HG02678 (cell line): Measurements from ENCODE around the gene PCGF2.

ENCODE experiments used
- ATAC-seq: cut with Tn5 transposase; IDR thresholded peaks from one replicate; pipeline ENCODE4 v1.9.1; 2021; ENCODE audit warnings: mild to moderate bottlenecking, moderate library complexity; ENCODE audit not compliant: unreplicated experiment

Gene PCGF2

DNA sequence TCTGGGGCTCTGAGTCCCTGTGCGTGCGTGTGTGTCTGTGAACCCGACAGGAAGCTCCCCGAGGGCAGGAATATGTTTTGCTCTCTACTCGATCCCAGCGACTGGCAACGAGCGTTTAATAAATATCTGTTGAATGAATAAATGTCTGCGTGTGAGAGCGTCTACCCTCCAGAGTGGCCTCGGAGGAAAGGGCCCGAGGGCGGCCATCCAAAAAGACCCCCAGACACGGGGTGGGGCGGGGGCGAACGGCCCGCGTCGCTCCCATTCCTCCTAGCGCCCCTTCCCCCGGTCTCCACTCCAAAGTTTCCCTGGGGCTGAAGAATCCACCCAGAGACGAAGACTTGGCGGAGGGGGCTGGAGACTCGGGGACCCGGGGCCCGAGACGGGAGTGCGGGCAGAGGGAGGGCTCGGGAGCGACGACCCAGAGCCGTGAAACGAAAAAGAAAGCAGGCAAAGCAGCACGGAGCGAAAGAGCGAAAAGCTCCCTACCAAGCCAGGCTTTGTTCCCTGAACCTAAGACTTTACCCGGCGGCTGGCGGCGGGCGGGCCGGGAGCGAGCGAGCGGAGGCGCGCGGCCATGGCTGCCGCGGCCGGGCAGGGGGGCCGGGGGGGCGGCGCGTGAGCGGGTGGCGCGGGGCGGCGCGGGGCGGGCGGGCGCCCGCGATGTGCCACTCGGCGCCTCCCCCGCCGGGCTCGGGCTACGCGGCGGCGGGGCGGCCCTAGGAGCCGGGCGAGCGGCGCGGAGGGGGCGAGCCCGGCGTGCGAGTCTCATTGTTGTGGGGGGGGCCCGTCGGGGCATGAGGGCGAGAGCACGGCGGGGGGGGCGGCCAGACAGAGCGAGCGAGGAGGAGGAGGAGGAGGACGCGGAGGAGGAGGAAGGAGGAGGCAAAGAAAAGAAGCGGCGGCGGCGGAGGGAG is 43.3 kb downstream of the PCGF2 start, which contains the start of gene MLLT6:
Gene MLLT6 (plus strand): TSS at position 668 of the 917 bp plus-strand sequence. CDS start 360 bp downstream, outside the sequence.
- no peak for ATAC-seq

DNA sequence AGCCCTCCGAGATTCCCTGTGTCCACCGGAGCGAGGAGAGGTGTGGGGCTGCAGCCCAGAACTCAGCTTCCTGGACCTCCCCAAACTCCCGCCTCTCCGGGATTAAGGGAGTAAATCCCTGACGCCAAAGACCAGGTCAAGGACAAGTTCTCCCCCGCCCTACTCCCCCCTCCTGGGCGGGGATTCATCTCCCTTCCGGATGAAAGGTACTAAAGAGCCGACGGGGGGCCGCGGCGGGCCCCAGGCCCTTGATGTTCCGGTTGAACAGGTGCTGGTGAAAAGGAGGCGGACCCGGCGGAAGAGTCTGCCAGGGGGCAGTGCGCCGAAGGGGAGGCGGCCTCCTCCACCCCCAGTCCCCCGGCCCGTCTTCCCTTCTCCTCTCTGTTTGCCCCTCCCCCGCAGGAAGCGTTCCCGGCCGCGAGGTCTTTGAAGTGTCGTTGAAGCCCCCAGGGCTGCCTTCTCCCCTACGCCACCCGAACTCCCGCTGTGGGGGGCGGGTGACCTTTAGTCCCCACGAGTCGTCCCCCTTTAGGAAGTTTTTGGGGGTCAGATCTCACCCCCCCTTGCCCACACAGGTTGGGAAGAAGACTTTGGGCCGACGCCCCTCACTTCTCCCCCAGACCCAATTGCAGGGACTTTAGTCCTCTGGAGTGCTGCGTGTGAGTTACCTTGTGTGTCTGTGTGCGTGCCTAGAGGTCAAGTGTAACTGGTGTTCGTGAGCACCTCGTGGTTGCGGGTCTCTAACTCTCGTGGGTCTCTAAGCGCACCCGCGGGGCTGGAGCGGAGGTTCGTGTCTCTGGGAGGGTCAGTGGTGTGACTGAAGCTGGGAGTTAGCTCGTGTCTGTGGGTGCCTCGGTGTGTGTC is 44.2 kb downstream of the PCGF2 start:
- peak; percentile 25 for ATAC-seq

DNA sequence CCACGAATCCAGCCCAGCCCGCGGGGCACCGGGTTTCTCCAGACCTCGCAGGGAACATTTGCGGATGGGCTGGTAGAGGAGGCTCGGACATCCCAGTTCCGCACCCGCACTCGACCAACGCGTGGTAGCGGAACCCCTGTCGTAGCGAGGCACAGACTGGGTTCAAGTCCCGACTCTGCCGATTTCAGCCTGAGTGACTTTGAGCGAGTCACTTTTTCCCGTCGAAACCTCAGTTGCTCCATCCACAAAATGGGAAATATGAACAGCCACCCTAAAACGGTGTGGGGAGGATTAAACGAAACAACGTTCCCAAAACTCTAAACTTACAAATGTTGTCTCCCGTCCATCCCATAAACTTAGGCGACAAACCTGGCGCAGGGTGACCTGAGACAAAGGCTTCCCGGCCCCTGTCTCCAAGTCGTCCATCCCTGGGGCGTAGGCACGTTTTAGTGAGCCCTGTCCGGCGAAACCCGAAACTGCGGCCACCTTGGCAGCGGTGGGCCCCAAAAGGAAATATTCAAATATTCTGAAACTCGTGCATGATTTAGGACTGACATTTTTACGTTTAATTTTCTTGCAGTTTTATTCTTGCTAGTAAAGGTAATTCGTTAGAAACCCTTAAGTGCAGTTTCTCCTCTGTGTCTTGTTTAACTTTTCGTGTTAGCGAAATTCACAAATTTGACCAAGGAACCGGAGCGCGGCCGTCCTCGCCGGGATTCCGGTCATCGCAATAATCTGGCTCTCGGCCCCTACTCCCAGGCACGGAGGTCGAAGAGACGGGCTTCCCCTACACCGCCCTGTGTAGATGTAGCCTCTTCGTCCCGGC is 45.0 kb downstream of the PCGF2 start:
- ATAC-seq, result peak; percentile 4

DNA sequence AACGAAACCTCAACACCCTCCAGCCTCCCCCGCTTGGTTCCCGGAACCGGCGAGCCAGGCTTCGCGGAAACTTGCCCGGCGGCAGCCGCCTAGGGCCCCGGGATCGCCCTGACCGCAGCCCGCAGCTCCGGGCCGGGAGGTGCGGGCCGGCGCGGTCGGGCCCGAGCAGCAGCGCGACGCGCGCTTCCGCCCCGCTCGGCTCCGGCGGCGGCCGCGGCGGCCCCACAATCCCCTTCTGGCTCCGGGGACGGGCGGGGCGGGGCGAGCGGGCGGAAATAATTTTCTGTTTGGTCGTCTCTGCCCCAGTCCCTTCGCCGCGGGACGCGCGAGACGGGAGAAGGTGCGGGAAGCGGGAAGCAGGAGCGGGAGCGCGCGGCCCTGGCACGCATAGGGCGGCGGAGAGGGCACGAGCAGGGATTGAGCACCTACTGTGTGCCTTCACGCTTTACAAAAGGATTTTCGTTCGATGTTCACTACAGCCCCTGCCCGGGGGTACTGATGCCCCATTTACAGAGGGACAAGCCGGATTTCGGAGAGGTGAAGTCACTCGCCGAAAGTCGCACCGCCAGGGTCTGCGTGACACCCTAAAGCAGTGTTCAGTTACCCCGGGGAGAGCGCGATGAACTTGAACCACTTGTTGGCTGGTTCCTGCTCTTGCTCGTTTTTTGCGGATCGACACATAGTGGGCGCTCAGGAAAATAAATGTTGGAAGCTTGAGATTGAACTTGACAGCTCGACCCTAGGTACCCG is 45.8 kb downstream of the PCGF2 start:
- ATAC-seq, result peak; percentile 40

DNA sequence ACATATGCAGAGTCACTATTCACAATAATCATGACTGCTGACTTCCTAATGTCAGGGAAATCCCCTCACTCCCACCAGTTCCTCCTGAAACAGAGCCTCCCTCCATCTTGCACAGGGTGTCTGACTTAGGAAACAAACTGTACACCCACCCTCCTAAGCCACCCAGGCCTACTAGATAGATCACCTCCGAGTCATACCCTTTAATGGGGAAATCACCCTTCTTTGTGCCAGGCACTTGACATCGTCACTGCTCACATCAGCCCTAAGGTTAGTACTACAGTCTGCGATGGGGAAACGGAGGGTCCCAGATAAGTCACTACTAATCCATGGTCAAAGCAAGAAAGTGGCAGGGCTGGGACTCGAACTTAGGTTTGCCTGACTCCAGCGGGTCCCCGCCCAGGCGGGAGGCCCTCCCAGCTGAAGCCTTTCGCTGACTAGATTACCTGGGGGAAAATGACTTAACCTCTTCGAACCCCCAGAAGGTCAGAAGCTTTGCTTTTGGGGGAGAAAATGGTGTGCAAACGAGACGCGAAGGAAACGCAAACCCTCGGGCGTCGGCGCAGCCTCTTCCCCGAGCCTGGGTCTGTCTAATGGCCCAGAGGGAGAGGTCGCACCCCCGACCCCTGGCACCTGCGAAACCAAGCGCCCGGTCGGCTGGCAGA is 46.5 kb downstream of the PCGF2 start:
- peak; percentile 28 for ATAC-seq

DNA sequence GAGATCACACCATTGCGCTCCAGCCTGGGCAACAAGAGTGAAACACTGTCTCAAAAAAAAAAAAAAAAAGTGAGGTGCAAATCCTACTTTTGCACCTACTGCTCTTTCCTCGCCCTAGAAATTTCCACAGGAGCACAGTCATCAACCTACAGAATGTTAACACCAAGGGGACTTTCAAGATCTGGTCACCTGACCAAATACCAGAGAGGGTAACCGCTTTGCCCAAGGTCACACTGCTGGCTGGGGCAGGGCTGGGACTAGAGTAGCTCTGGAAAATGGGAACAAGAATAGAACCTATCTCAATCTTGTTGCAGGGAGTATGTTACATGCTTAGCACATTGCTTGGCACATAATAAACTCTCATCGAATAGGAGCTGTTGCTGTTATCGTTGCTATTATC is 49.4 kb downstream of the PCGF2 start:
- ATAC-seq, result no peak

DNA sequence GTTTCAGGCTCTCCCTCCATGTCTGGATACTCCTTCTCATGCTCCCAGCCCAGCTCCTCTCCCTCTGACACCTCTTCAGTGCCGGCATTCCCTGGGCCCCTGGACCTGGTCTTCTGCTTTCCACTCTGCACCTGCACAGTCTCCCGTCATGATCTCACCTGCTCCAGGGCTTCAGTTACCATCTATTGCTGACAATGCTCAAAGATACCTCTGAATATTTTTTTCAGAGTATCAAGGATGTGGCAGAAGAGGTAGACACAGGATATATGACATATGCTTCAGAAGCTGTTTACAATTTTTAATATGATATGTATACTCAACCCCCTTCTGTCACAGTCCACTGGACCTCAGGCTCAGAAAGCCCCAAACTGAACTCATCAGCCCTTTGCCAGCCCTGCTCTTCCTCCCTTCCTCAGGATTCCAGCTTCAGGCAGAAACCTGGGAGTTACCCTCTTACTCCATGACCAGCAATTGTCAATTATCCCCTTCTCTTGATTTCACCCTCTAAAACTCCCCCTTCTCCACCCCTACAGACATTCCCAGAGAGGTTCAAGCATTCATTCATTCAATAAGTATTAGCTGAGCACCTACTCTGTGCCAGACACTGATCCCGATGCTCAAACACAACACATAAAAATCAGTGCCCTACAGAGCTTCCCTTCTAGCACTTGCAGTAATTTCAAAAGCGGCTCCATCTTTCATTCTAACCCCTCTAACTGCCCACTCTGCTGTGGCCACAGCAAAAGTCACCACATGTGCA is 50.9 kb downstream of the PCGF2 start:
- no peak for ATAC-seq

DNA sequence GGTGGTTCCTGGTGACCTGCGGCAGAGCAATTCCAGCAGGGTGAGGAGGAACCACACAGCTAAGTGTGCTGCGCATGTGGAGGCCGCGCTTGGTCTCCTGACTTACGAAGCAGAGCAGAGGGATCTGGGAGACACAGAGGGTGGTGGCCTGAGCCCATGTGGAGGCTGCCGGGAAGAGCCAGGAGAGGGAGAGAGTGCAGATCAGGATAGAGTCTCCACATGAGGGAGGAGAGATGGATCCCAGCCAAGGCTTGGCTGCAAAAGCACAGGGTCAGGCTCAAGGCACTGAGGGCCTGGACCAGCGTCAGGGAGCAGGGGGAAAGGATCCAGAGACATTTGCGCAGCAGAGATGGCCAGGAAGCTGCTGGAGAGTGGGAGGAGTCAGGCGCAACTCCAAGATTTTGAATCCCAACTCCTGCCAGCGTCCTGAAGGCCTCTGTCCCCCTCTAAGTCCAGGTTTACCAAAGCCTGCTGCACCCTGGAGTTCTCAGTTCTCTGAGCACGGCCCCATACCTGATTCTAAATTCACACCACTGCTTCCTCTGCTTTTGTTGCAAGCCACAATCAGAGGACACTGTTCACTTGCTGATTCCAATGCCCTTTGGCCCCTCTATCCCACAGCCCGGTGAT is 54.3 kb downstream of the PCGF2 start:
- ATAC-seq, result no peak

DNA sequence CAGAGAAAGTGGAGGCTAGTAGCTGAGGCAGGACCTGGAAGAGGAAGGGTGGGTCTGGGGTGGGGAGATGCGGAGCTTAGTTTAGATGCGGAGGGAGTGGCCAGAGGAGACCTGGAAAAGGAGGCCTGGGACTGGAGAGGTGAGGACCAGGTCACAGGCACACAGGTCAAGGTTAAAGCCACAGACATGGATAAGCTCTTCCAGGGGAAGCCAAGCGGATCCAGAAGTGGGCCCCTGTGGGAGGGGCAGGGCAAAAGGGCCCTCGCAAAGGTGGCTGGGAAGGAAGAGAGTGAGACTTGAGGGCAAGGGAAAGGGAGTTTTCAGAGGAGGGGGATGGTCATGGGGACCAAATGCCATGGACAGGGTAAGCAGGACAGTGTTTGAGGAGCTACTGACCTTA is 57.0 kb downstream of the PCGF2 start:
- ATAC-seq, result no peak

DNA sequence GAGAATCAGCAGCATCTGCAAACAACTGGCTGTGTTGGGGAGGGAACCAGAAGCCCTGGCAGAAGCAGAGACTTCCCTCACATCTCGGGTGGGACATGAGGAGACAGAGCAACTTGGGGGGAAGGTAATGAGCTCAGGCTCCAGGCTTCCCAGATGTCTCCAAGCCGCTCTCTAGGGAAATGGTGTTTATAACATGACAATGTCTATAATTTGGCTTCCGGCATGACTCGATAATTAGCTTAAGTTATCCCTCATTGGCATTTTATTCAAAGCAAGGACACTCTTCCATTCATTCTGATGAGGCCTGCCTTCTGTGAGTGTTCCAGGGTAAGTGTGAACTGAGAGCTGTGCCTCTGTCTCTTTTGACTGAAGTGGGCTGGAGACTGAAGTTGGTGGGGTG is 57.8 kb downstream of the PCGF2 start:
- no peak for ATAC-seq

DNA sequence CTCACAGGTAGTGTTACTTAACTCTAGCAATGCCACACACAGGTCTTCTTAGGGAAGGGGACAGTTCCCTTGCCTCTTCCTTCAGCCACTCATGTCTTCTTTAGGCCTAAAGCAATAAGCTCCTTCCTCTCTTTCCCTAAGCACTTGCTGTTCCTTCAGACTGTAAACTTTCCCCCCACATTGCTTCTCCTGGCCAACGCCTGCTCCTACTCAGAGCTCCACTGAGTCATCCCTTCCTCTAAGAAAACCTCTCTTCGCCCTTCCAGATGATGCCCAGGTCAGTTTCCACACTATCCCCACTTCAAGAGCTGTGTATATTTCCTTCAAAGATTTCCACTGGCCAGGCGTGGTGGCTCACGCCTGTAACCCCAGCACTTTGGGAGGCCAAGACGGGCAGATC is 60.9 kb downstream of the PCGF2 start:
- no peak for ATAC-seq

DNA sequence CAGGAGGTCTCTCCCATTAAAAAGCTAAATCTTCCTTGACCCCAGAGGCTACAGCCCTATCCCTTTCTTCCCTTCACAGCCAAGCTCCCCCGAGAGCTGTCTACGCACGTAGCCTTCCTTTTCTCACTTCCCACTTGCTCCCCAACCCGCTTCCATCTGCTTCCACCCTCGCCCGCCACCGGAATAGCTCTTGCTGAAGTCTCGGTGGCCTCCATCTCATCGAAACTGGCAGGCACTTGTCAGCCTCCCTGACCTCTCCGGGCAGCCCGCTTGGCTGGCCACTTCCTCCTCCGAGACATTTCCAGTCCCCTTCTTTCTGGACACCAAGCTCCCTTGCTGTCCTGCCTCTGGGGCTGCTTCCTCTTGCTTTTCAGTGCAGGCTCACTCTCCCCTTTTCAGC is 62.6 kb downstream of the PCGF2 start:
- no peak for ATAC-seq
